ENCODE data around the gene METTL25B.

METTL25B gene

GRCh38 chr1:156727926-156728598 lies at the start of gene METTL25B:
TSS of gene METTL25B (plus strand) at chr1:156728469. CDS start at chr1:156729105, 636 bp downstream.
- peak; percentile 85 for DNase-seq (ENCODE audit: low spot score)

GRCh38 chr1:156680056-156680455 lies 48.2 kb upstream of the METTL25B start:
- no peak for DNase-seq (ENCODE audit: low spot score)

- no peak for DNase-seq (ENCODE audit: low spot score)
Measured at GRCh38 chr1:156681196-156681960, 46.9 kb upstream of the METTL25B start.

GRCh38 chr1:156682166-156682890 lies 45.9 kb upstream of the METTL25B start:
- DNase-seq (ENCODE audit: low spot score) = no peak

- peak; percentile 64 for DNase-seq (ENCODE audit: low spot score)
Measured at GRCh38 chr1:156684227-156684782, 44.0 kb upstream of the METTL25B start.

- DNase-seq (ENCODE audit: low spot score) = peak; percentile 86
Measured at GRCh38 chr1:156689035-156689952, 39.0 kb upstream of the METTL25B start.

- no peak for DNase-seq (ENCODE audit: low spot score)
Measured at GRCh38 chr1:156689953-156690674, 38.2 kb upstream of the METTL25B start.

- no peak for DNase-seq (ENCODE audit: low spot score)
Measured at GRCh38 chr1:156690675-156691036, 37.6 kb upstream of the METTL25B start.

- DNase-seq (ENCODE audit: low spot score) = no peak
Measured at GRCh38 chr1:156691191-156691590, 37.1 kb upstream of the METTL25B start.

GRCh38 chr1:156691665-156692440 lies 36.4 kb upstream of the METTL25B start:
- no peak for DNase-seq (ENCODE audit: low spot score)

GRCh38 chr1:156692441-156692924 lies 35.8 kb upstream of the METTL25B start:
- no peak for DNase-seq (ENCODE audit: low spot score)

GRCh38 chr1:156692925-156693847 lies 35.1 kb upstream of the METTL25B start:
- no peak for DNase-seq (ENCODE audit: low spot score)

- no peak for DNase-seq (ENCODE audit: low spot score)
Measured at GRCh38 chr1:156693848-156694689, 34.2 kb upstream of the METTL25B start.

- DNase-seq (ENCODE audit: low spot score) = no peak
Measured at GRCh38 chr1:156694690-156694962, 33.6 kb upstream of the METTL25B start.

GRCh38 chr1:156696755-156697154 lies 31.5 kb upstream of the METTL25B start:
- no peak for DNase-seq (ENCODE audit: low spot score)

- no peak for DNase-seq (ENCODE audit: low spot score)
Measured at GRCh38 chr1:156697481-156697880, 30.8 kb upstream of the METTL25B start.

- DNase-seq (ENCODE audit: low spot score) = no peak
Measured at GRCh38 chr1:156698995-156699394, 29.3 kb upstream of the METTL25B start.
